Measurements from ENCODE around the gene MYL2. TPM values are rescaled to one million over a fixed set of nuclear protein-coding genes. Genes with fewer than 3 reads are reported as not detected.

MYL2 gene
- total RNA-seq, 1 donor from 2014 or later: not detected

- Mint-ChIP-seq H3K27me3 (ENCODE audit: low read depth) (peaks cover 20% of the 10 kb centered on the region), H3K27ac (no peak overlapping the region), H3K4me3 (peak overlapping the region; percentile 73), H3K36me3 (no peaks in the 10 kb centered on the region), H3K4me1 (peaks cover 2% of the 10 kb centered on the region), H3K9me3 (no peaks in the 10 kb centered on the region)
- no peak for DNase-seq (ENCODE audit: low spot score in 2 of 2, unreplicated experiment in 2 of 2)
- TF ChIP-seq CTCF (IDR thresholded peaks at IDR 0.05; ENCODE audit: unreplicated experiment): peak; percentile 22
These were observed 32.0 kb downstream of the MYL2 start for GRCh38 chr12:110888256-110888991.

GRCh38 chr12:110885152-110885840, 35.1 kb downstream of the MYL2 start:
- Mint-ChIP-seq H3K27me3 (ENCODE audit: low read depth) (peaks cover 9% of the 10 kb centered on the region), H3K36me3 (no peaks in the 10 kb centered on the region), H3K27ac (no peak overlapping the region), H3K9me3 (no peaks in the 10 kb centered on the region), H3K4me1 (peaks cover 2% of the 10 kb centered on the region), H3K4me3 (no peak overlapping the region)
- no peak for TF ChIP-seq CTCF (IDR thresholded peaks at IDR 0.05; ENCODE audit: unreplicated experiment)
- DNase-seq (ENCODE audit: low spot score in 2 of 2, unreplicated experiment in 2 of 2): no peak

- Mint-ChIP-seq H3K9me3 (no peaks in the 10 kb centered on the region), H3K4me1 (peaks cover 2% of the 10 kb centered on the region), H3K36me3 (no peaks in the 10 kb centered on the region), H3K4me3 (no peak overlapping the region), H3K27ac (no peak overlapping the region), H3K27me3 (ENCODE audit: low read depth) (no peaks in the 10 kb centered on the region)
- no peak for TF ChIP-seq CTCF (IDR thresholded peaks at IDR 0.05; ENCODE audit: unreplicated experiment)
- no peak for DNase-seq (ENCODE audit: low spot score in 2 of 2, unreplicated experiment in 2 of 2)
These were observed 37.1 kb downstream of the MYL2 start for GRCh38 chr12:110883251-110883650.

- no peak for DNase-seq (ENCODE audit: low spot score in 2 of 2, unreplicated experiment in 2 of 2)
- Mint-ChIP-seq H3K27me3 (ENCODE audit: low read depth) (no peaks in the 10 kb centered on the region), H3K4me3 (no peak overlapping the region), H3K4me1 (no peaks in the 10 kb centered on the region), H3K27ac (no peak overlapping the region), H3K36me3 (no peaks in the 10 kb centered on the region), H3K9me3 (no peaks in the 10 kb centered on the region)
- no peak for TF ChIP-seq CTCF (IDR thresholded peaks at IDR 0.05; ENCODE audit: unreplicated experiment)
These were observed 39.7 kb downstream of the MYL2 start for GRCh38 chr12:110880651-110881050.

GRCh38 chr12:110874781-110875180, 45.6 kb downstream of the MYL2 start:
- Mint-ChIP-seq H3K27me3 (ENCODE audit: low read depth) (peaks cover 14% of the 10 kb centered on the region), H3K27ac (no peak overlapping the region), H3K4me3 (no peak overlapping the region), H3K9me3 (peaks cover 4% of the 10 kb centered on the region), H3K36me3 (no peaks in the 10 kb centered on the region), H3K4me1 (no peaks in the 10 kb centered on the region)
- TF ChIP-seq CTCF (IDR thresholded peaks at IDR 0.05; ENCODE audit: unreplicated experiment): no peak
- DNase-seq (ENCODE audit: low spot score in 2 of 2, unreplicated experiment in 2 of 2): no peak
